SIG-M5 (cell line): ENCODE measurements around the gene AGAP2.

Experiments used
- DNase-seq: peaks from one replicate; lab custom pipeline; 2025; lab: John Stamatoyannopoulos, UW

The AGAP2 gene

DNA sequence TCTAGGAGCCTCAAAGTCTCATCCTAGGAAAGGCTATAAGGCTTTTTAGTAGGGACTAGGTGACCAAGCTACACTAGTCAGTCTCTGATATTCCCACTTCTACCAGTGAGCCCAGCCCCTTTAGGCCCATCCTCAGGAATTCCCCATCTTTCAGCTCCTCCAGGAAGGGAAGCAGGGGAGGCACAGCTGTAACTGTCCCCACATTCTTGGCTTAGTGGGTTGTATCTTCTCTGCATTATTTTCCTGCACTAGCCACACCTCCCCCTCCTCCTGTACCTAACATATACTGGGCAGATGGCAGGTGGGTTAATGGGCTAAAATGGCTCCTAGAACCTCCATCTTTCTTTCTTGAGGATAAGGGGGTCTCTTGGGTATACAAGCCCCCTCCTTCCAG lies 28.8 kb upstream of the AGAP2 start:
- no peak for DNase-seq

DNA sequence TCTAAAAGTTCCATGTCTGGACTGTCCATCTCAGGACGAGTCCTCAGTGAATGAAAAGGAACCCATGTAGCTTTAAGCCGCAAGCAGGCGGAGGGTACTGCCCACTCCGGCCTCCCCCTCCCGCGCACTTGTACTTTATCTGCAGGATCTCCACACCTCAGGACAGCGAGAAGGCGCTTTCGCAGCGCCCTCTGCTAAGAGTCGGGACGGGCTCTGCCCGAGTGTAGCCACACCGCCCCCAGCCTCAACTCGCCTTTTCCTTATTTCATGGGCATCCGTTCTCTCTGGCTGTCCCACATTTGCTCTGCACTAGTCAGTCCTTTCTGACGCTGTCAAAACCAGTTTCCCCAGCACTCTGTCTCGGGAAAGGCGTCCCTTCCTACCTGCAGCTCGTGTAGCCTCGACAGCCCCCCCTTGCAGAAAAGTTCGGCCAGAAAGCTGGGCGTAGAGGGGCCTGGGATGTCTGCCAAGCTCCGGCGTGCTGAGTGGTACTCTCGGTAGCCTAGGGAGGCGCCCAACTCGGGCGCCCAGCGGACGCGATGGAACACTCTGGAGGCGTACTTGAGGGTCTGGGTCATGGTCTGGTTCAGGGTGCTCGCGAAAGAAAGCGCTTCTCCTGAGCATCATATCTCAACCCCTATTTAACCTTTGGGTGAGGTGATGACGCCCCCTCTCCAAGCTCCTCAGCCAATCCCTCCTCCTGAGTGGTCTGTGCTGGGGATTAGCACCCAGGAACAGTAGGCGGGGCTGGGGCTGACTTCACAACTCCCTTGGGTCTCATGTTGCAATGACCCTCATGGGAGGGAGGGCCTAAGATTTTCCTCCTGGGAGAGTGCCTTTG lies 28.1 kb upstream of the AGAP2 start, which contains the start of gene CYP27B1:
Gene CYP27B1 (minus strand): TSS at position 615 of the 841 bp plus-strand sequence. CDS start 37 bp downstream, at position 578.
- DNase-seq = no peak

DNA sequence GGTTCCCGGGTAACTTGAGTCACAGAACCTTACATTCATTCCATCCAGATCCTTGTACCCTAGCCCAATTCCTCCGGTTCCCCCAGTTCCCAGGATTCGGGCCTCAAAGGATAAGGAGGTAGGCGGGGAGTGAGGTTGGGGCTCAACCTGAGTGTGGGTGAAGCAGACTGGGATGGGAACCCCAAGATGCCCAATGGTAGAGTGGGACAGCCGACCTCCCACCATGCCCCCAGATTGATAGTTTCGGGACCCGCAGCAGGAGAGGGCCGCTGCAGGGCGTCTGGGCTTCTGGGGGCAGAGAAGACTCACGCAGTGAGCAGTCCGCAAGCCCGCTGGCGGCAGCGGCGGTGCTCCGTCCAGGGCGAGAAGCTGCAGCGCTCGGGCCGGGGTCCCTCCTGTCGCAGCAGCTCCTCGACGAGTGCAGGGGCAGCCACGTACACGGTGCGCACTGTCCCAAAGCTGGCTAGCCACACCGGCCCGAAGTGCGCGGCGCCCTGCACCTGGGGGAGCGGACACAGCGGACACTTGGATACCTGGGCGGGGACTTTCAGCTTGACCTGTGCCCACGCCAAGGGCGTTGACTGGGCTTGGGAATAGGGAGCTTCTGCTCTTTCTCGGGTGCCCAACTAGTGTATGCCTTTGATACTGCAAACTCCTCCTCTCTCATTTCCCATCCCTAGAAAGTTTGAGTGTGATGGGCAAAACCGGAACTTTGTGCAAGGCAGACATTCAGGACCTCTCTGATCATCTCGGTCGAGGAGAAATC lies 27.3 kb upstream of the AGAP2 start:
- no peak for DNase-seq

DNA sequence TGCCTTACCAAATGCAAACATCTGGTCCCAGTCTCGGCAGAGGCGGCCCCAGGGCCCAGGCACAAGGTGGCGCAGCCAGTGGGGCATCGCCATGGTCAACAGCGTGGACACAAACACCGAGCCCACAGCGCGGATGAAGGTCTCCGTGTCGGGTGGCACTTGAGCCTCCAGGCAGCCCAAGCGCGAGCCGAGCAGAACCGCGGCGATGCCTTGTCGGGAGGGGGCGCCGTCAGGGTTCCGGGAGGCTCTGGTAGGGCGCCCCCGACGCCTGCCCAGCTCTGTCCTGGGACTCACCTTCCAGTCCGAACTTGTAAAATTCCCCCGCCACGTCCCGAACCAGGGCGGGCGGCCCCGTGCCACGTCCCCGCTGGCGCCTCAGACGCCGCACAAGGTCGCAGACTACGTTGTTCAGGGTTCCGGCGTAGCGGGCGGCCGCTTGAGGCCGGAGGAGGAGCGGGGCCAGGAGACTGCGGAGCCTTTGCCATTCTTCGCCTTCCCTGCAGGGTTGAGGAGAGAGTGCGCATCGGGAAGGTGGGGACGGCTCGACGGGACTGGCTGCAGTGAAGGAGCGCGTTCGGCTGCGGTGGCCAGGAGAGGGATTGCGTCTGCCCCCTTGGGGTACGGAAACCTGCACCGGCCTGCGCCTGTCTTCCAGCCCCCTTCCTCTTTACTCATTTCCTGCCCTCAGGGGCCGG lies 26.6 kb upstream of the AGAP2 start:
- no peak for DNase-seq

DNA sequence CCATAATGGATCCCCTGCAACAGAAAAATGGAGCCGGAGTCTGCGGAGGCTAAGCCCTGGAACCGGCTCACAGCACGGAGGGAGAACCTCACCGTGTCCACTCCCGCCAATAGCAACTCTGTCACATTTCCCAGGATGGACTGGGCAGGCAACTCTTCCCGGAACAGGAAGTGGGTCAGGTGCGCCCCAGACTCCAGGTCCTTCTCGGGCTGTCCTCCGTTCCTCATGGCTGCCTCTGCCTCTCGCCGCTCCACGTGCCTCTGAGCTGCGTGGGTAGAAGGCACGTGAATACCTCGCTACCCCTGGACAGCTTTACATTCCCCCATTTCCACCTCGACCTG lies 26.1 kb upstream of the AGAP2 start:
- DNase-seq = no peak

DNA sequence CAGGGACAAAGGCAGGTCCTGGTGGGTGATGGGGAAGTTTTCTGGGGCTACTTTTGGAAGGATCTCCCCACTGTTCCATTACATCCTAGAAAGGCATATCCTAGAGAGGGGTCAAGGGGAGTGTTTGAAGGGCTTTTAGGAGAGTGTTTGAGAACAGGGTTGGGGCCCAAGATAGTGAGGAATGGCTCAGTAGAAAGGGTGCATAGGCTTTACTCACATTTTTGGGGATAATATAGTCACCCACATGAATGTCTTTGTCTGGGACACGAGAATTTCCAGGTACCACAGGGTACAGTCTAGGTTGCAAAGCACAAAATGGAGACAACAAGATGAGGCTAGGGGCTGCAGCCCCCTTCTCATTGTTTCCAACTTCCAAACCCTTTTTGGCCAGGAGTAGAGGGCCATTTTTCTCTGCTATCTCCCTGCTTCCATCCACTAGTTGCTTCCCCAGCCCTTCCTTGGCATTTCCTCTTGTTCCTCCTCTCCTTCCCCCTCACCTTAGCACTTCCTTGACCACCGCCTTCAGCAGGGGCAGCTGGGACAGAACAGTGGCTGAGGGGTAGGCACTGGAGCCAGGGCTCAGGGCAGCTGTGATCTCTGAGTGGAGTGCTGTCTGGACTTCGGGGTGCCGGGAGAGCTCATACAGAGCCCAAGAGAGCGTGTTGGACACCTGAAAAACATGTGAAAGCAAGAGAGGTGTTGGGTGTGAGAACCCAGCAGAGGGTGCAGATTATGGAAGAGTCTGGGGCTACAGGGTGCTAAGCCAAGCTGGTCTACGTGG lies 25.5 kb upstream of the AGAP2 start:
- no peak for DNase-seq

DNA sequence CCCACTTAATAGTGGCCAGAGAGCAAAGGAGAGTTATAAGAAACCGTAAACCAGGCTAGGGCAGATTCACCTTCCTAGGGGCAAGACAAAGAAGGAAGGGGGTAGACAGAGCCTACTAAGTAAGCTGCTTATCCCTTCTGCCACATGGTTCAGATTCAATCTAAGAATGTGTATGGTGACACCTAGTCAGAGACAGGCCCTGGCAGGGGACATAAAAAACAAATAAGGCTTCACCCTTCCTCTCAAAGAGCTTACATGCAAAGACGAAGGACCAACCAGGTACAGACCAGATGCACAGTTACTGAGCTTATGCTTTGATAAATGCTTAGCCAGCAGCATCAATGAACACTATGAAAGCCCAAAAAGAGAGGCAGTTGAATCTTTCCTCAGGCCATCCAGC lies 23.9 kb upstream of the AGAP2 start:
- no peak for DNase-seq

DNA sequence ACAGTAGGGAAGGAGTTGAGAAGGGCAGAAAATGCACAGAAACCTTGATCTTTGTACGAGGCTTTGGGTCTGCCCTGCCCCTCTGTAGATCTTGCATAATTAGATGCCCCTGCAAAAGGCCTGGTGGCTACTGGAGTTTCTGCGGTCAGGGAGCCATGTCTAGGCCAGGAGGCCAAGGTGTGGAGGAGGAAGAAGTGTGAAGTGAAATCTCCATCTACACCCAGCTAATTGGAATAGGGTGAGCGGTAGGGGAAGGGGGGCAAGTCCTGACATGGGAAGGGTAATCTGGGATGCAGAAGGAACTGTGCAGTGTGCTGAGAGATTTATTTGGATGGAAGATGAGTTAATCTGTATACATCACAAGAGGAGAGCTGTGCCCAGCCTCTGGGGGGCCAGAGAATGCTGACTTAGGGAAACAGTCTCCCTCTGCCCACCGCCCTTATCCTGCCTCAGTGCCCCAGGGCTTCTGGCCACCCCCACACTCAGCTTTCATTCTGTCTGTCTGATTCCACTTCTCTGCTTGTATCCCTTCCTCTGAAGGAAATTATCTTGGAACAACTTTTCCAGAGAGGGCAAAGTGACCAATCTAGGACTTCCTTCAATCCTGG lies 23.0 kb upstream of the AGAP2 start:
- no peak for DNase-seq

DNA sequence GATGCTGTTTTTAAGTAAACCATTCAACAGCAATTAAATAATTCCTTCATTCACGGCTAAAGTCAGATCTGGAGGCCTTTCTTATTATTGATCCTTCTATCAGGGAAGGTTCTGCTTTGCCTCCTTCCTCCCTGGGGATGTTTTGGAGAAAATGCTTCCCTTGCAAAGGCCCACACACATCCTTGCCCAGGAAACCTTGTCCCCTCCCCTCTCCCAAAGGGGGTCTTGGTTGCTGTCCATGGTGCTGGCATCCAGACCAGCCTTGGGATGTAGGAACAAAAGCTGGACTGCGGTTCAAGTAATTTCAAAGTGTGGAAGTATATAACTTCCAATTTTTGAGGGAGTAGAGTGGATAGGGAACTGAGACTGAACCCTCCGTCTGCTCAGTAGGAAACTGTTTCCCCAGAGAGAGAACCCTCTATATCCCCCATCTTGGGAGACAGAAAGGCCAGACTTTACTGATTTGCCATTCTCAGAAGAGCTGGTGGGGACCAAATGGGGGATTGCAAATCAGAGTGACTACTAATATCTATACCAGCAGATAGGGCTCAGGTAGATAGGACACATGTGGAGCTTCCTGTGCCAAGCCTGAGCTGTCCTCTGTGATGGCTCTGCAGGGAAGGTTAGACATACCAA lies 21.9 kb upstream of the AGAP2 start:
- no peak for DNase-seq

DNA sequence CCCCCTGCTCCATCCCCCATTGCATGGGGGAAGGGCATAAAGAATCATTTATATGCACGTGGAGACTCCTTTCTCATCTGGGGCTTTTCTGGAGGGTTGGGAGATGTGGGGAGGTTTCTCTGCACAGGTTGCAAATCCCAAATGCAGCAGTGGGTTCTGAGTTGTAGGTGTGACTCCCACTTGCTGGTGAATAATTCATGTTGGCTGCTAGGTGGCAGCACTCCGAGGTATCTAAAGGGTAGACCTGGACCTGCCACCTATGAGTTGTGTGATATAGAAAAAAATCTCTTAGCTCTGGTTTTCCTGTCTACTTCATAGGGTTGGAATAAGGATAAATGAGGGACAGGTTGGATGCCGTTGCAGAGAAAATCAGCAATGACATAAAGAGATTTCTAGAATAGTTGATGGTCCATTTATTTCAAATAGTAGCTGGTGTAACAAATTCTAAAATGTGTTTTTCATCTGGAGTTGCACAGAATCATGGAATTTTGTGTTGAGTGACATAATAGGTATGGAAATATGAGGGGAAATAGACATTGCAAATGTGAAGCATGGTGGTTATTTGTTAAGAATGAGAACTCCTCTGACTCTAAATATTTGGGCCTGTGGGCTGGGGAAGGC lies 20.9 kb upstream of the AGAP2 start:
- DNase-seq = no peak

DNA sequence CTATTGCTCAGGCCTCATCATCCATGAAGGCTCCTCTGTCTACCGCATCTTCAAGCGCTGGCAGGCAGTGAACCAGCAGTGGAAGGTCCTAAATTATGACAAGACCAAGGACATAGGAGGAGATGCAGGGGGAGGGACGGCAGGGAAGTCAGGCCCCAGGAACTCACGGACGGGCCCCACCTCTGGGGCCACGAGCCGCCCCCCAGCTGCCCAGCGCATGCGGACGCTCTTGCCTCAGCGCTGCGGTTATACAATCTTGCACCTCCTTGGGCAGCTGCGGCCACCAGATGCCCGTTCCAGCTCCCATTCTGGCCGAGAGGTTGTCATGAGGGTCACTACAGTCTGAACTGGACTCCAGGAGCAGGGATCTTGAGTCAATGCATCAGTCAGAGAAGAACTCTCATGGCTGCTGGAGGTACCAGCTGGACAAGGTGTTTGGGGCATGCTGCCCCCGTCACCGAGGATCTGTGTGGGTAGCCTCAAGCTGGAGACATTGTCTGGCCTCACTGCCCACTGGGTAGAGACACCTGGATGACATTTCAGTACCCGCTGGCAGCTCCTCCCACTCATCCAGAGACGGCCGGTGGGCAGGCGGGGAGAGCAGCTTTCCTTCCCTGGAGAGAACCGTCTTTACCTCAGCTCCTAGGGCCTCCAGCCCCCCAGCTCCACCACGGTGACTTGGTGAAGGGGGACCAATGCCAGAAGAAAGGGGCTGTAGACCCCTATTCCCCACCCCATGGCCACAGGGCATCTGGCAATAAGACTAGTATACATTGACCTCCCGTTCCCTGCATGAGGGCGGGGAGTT lies 20.2 kb upstream of the AGAP2 start:
- no peak for DNase-seq

DNA sequence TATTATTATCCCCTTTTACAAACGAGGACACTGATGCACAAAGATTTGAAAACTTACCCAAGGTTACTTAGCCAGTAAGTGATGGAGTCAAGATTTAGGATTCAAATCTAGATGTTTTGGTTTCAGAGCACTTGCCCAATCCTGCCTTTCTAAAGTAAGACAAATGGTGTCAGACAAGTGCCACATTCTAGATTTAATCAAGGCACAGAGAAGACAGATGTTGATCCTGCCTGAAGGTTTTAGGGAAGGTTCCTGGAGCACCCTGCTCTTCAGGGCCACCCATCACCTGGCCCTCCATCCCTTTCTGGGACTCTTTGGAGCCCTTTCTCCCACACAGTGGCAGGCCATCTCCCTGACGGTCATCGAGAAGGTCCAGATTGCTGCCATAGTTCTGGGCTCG lies 19.2 kb upstream of the AGAP2 start:
- no peak for DNase-seq

DNA sequence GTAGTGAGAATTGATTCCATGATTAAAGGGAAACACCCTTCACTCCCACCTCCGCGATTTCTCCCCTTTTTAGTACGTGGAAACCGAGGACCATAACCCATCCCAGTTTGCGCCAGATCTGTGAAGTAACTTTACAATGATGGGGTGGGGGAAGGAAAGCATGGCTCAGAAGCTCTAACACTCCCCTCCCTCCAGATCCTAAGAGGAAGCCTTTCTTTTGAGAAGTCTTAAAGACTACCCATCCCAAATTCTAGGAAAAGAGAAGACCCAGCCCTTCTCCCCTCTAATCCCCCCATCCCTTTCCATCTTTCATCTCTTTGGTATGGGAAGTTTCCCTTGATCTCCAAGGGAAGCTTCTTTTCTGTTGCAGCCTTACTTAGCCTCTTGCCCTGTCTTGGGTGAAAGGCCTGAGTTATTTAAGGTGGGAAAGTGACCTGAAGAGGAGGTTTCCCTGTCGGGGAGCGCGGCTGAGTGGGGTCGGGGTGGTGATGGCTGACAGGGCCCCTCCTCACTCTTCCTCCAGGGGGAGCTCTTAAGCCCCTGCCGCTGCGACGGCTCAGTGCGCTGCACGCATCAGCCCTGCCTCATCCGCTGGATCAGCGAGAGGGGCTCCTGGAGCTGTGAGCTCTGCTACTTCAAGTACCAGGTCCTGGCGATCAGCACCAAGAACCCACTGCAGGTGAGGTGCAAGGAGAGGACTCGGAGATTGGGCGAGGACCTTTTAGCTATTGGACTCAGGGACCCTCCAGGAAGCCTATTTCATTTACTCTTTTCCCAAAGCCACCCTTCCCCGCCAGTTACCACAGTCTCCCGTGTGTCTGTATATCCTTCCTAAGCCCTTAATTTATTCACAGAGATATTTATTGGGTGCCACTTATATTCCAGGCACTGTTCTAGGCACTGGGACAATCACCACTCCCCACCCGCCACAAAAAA lies 18.1 kb upstream of the AGAP2 start:
- peak; percentile 18 for DNase-seq

DNA sequence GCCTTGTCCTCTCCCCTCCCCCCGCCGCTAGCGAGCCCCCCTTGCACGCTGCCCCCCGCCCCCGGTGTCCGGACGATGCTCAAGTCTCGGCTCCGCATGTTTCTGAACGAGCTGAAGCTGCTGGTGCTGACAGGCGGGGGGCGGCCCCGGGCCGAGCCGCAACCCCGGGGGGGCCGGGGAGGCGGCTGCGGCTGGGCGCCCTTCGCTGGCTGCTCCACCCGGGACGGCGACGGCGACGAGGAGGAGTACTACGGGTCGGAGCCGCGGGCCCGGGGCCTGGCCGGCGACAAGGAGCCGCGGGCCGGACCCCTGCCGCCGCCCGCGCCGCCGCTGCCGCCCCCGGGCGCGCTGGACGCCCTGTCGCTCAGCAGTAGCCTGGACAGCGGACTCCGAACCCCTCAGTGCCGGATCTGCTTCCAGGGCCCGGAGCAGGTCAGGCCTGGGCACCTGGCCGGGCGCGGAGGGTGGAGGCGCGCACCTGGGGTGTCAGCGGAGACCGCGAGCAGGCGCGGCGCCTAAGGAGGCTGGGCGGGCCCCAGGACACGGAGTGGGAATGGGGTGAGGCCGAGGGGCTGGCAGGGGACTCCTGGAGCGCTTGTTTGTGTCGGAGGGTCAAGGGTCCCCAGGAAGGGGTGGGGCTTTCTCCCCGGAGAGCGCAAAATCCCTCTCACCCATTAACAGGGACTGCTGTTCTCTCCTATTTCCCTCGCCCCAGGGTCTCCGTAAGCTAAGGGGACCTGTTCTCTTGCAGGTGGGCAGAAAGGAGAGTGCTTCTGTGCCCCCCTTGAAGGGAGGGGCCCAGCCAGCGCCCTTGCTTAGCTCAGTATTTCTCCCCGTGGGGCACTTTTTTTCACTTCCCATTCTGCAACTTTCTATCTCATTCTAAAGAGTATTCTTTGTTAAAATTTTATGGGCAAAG lies 17.2 kb upstream of the AGAP2 start:
- DNase-seq = no peak

DNA sequence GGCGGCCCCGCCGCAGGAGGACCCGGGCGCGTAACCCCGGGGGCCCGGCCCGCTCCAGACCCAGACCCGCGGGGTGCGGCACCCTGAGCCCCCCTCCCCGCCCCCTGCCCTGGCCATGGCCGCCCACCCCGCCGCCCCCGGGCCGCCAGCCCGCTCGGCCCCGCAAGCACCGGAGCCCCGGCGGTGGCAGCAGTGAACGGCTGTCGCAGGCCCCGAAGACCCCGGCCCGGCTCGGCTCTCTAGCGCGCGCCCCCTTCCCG lies 16.6 kb upstream of the AGAP2 start:
- no peak for DNase-seq

DNA sequence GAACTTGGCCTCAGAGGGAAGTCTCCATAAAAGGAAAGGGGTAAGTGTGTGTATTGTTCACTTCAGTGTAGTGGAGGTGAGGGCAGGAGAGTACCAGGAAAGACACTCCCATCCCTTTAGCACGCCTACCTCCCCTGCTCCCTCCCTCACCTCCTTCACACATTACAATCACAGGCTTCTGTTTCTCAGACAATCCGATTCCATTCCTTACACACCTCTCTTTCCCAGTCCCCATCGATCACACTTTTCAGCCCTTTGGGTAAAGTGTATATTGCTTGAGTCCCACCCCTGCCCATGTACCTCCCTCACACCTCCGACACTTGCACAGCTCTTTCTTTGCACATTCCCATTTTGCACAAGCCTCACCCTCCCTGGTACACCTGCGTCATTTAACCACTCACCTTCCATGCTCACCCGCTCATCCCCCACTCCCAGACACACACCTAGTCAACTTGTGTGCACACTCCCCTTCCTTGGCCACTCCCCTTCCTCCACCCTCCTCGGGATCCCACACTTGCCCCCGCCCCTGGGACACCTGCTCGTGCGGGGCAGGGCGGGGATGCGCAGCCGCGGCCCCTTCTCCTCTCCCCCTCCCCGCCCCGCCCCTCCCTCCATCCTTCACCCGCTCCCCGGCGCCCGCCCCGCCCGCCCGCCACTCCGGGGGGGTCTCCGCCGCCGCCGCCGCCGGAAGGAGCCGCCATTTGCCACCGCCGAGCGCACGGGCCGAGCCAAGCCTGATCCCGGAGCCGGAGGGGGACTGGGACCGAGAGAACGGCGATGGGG lies 16.1 kb upstream of the AGAP2 start, which contains the start of gene MARCHF9:
Gene MARCHF9 (plus strand): TSS at position 693 of the 783 bp plus-strand sequence. CDS start 426 bp downstream, outside the sequence.
- no peak for DNase-seq
